H9 (cell line): ENCODE data around the gene EIF4E. TPM values are rescaled to one million over a fixed set of nuclear protein-coding genes. Genes with fewer than 3 reads are reported as not detected.
A peak's percentile ranks its signal among the peaks of the same experiment; 100 is the strongest.

ENCODE experiments used
- DNase-seq: peaks from one replicate; pipeline ENCODE4 v3.0.0-alpha.2; 2017
- H2AFZ ChIP-seq: one replicate; pipeline ENCODE4 v1.6.1; 2013; ENCODE audit warnings: mild to moderate bottlenecking, low read length, control low read depth, moderate library complexity
- H2AK5ac ChIP-seq: 2 replicates; pipeline ENCODE4 v1.6.1; 2013; ENCODE audit warnings: low read length, control low read depth, mixed read lengths; ENCODE audit not compliant: insufficient read length
- H2BK120ac ChIP-seq: one replicate; pipeline ENCODE4 v1.6.1; 2013; ENCODE audit warnings: low read depth, mild to moderate bottlenecking, low read length, control low read depth, inconsistent platforms; ENCODE audit not compliant: poor library complexity, severe bottlenecking
- H2BK12ac ChIP-seq: 2 replicates; pipeline ENCODE4 v1.6.1; 2013; ENCODE audit warnings: low read length, control low read depth, mixed read lengths, low read depth; ENCODE audit not compliant: insufficient read length
- H2BK15ac ChIP-seq: 2 replicates; pipeline ENCODE4 v1.6.1; 2013; ENCODE audit warnings: low read depth, low read length, control low read depth
- H2BK20ac ChIP-seq: one replicate; pipeline ENCODE4 v1.6.1; 2013; ENCODE audit warnings: low read depth, mild to moderate bottlenecking, low read length, control low read depth, inconsistent platforms; ENCODE audit not compliant: poor library complexity, severe bottlenecking
- H2BK5ac ChIP-seq: 2 replicates; pipeline ENCODE4 v1.6.1; 2013; ENCODE audit warnings: low read length, control low read depth, mixed read lengths; ENCODE audit not compliant: insufficient read length
- H3K14ac ChIP-seq: 2 replicates; pipeline ENCODE4 v1.6.1; 2013; ENCODE audit warnings: low read length, control low read depth; ENCODE audit not compliant: insufficient read depth
- H3K18ac ChIP-seq: 2 replicates; pipeline ENCODE4 v1.6.1; 2013; ENCODE audit warnings: low read depth, mild to moderate bottlenecking, mixed read lengths, low read length, control low read depth; ENCODE audit not compliant: insufficient read length
- H3K23ac ChIP-seq: 2 replicates; pipeline ENCODE4 v1.6.1; 2013; ENCODE audit warnings: low read length, control low read depth, mixed read lengths, low read depth; ENCODE audit not compliant: insufficient read length
- H3K23me2 ChIP-seq: 2 replicates; pipeline ENCODE4 v1.6.1; 2013; ENCODE audit warnings: low read depth, mild to moderate bottlenecking, mixed read lengths, low read length, control low read depth; ENCODE audit not compliant: insufficient read length, poor library complexity, severe bottlenecking
- H3K27ac ChIP-seq: 2 replicates; pipeline ENCODE4 v1.5.1; 2013; ENCODE audit warnings: low read length, control low read depth, mixed read lengths, low read depth; ENCODE audit not compliant: insufficient read length
- H3K27me3 ChIP-seq: 2 replicates; pipeline ENCODE4 v1.6.1; 2013; ENCODE audit warnings: low read length, control low read depth, inconsistent platforms; ENCODE audit not compliant: insufficient read depth
- H3K4ac ChIP-seq: 2 replicates; pipeline ENCODE4 v1.6.1; 2013; ENCODE audit warnings: low read depth, mild to moderate bottlenecking, control low read depth, inconsistent platforms, low read length, moderate library complexity
- H3K4me1 ChIP-seq: 2 replicates; pipeline ENCODE4 v1.6.1; 2013; ENCODE audit warnings: low read length, control low read depth, inconsistent platforms; ENCODE audit not compliant: insufficient read depth
- H3K4me2 ChIP-seq: 2 replicates; pipeline ENCODE4 v1.6.1; 2013; ENCODE audit warnings: low read length, control low read depth, mixed read lengths; ENCODE audit not compliant: insufficient read length, insufficient read depth
- H3K56ac ChIP-seq: 2 replicates; pipeline ENCODE4 v1.6.1; 2013; ENCODE audit warnings: low read depth, mild to moderate bottlenecking, mixed read lengths, low read length, control low read depth; ENCODE audit not compliant: insufficient read length
- H3K79me1 ChIP-seq: 2 replicates; pipeline ENCODE4 v1.6.1; 2013; ENCODE audit warnings: low read depth, mild to moderate bottlenecking, moderate library complexity, low read length, control low read depth, inconsistent platforms; ENCODE audit not compliant: insufficient read depth, poor library complexity, severe bottlenecking
- H3K79me2 ChIP-seq: 2 replicates; pipeline ENCODE4 v1.6.1; 2013; ENCODE audit warnings: low read length, control low read depth, inconsistent platforms; ENCODE audit not compliant: insufficient read depth
- H3K9ac ChIP-seq: 2 replicates; pipeline ENCODE4 v1.6.1; 2013; ENCODE audit warnings: low read length, control low read depth, mixed read lengths; ENCODE audit not compliant: insufficient read length; ENCODE audit errors: extremely low read depth
- H3K9me3 ChIP-seq: one replicate; pipeline ENCODE4 v1.6.1; 2013; ENCODE audit warnings: low read depth, low read length, inconsistent platforms; ENCODE audit not compliant: control insufficient read depth
- H3T11ph ChIP-seq: one replicate; pipeline ENCODE4 v1.6.1; 2013; ENCODE audit warnings: mild to moderate bottlenecking, low read length, control low read depth, inconsistent platforms
- H4K20me1 ChIP-seq: one replicate; pipeline ENCODE4 v1.6.1; 2013; ENCODE audit not compliant: control insufficient read depth, insufficient read length, insufficient read depth
- H4K5ac ChIP-seq: 2 replicates; pipeline ENCODE4 v1.6.1; 2013; ENCODE audit warnings: low read depth, mild to moderate bottlenecking, mixed read lengths, low read length, control low read depth; ENCODE audit not compliant: insufficient read length
- H4K8ac ChIP-seq: replicated peaks from 2 replicates; pipeline ENCODE4 v1.6.1; 2013; ENCODE audit warnings: low read length, control low read depth, mixed read lengths, low read depth; ENCODE audit not compliant: insufficient read length
- H4K91ac ChIP-seq: 2 replicates; pipeline ENCODE4 v1.6.1; 2013; ENCODE audit warnings: low read depth, mild to moderate bottlenecking, moderate library complexity, mixed read lengths, low read length, control low read depth; ENCODE audit not compliant: insufficient read length
- H3K27ac Mint-ChIP-seq, 3 experiments: 2 replicates in 2 of 3; 3 replicates in 1 of 3; pipeline ENCODE4 v1.8.0; 2020 to 2021; ENCODE audit warnings: mixed read lengths in 3 of 3, mild to moderate bottlenecking in 1 of 3, moderate library complexity in 1 of 3
- H3K27me3 Mint-ChIP-seq: 2 replicates; pipeline ENCODE4 v1.8.0; 2021; ENCODE audit warnings: low read depth, mild to moderate bottlenecking, moderate library complexity, mixed read lengths
- H3K36me3 Mint-ChIP-seq, 3 experiments: 2 replicates in 2 of 3; 3 replicates in 1 of 3; pipeline ENCODE4 v1.8.0; 2020 to 2021; ENCODE audit warnings: low read depth in 3 of 3, mixed read lengths in 3 of 3; ENCODE audit not compliant: insufficient read depth in 1 of 3
- H3K4me1 Mint-ChIP-seq, 2 experiments: 2 replicates each; pipeline ENCODE4 v1.8.0; 2020; ENCODE audit warnings: mixed read lengths in 2 of 2
- H3K4me3 Mint-ChIP-seq, 2 experiments: 2 replicates in 1 of 2; 3 replicates in 1 of 2; pipeline ENCODE4 v1.8.0; 2020 to 2021; ENCODE audit warnings: mild to moderate bottlenecking in 2 of 2, mixed read lengths in 2 of 2, moderate library complexity in 1 of 2
- H3K9me3 Mint-ChIP-seq, 2 experiments: 2 replicates in 1 of 2; 3 replicates in 1 of 2; pipeline ENCODE4 v1.8.0; 2020; ENCODE audit warnings: mild to moderate bottlenecking in 2 of 2, mixed read lengths in 2 of 2, moderate library complexity in 1 of 2
- WGBS: extraction: QIAGEN DNeasy Blood & Tissue Kit; methylation state at CpG from one replicate; pipeline ENCODE4 v1.1.7; 2013; ENCODE audit warnings: missing lambda C conversion rate, low lambda C conversion rate, mixed read lengths; ENCODE audit not compliant: insufficient read length; ENCODE audit errors: extremely low coverage; 5-methylcytosine and 5-hydroxymethylcytosine counted together
- total RNA-seq: library from RNA; stranded (reverse); gene quantifications from 2 replicates; pipeline ENCODE4 v1.2.1, GENCODE V29; 2021
- TF ChIP-seq, protein P1 (sequence below): fragments of 200-600 bp; sonication (generic); conservative IDR thresholded peaks from 3 replicates; pipeline ENCODE4 v1.8.0; 2021; ENCODE audit warnings: antibody characterized with exemption, mild to moderate bottlenecking

EIF4E gene
- total RNA-seq, 1 experiment from 2014 or later = 163 TPM

GRCh38 chr4:98939892-98940298, 11.0 kb upstream of the EIF4E start:
- H2BK12ac ChIP-seq = no peak overlapping the region
- H3K27me3 ChIP-seq = no peaks in the 10 kb centered on the region
- no peak overlapping the region for H4K8ac ChIP-seq
- no peaks in the 10 kb centered on the region; the same call in 1 of the 2 replicates for H3K27me3 Mint-ChIP-seq
- H3K36me3 Mint-ChIP-seq = no peaks in the 10 kb centered on the region
- no peaks in the 10 kb centered on the region for H3K79me1 ChIP-seq
- no peak overlapping the region for H3K27ac Mint-ChIP-seq
- H3K56ac ChIP-seq = no peak overlapping the region
- H3K23me2 ChIP-seq = no peaks in the 10 kb centered on the region
- H2AFZ ChIP-seq = no peak overlapping the region
- no peak overlapping the region for H2BK120ac ChIP-seq
- H2AK5ac ChIP-seq = no peak overlapping the region
- DNase-seq = peak; percentile 32
- H4K20me1 ChIP-seq = no peaks in the 10 kb centered on the region
- no peak overlapping the region for H3K9ac ChIP-seq
- no peaks in the 10 kb centered on the region for H3K9me3 ChIP-seq
- no peak overlapping the region for H4K5ac ChIP-seq
- TF ChIP-seq, protein P1, sequence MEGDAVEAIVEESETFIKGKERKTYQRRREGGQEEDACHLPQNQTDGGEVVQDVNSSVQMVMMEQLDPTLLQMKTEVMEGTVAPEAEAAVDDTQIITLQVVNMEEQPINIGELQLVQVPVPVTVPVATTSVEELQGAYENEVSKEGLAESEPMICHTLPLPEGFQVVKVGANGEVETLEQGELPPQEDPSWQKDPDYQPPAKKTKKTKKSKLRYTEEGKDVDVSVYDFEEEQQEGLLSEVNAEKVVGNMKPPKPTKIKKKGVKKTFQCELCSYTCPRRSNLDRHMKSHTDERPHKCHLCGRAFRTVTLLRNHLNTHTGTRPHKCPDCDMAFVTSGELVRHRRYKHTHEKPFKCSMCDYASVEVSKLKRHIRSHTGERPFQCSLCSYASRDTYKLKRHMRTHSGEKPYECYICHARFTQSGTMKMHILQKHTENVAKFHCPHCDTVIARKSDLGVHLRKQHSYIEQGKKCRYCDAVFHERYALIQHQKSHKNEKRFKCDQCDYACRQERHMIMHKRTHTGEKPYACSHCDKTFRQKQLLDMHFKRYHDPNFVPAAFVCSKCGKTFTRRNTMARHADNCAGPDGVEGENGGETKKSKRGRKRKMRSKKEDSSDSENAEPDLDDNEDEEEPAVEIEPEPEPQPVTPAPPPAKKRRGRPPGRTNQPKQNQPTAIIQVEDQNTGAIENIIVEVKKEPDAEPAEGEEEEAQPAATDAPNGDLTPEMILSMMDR = peak; percentile 83
- no peak overlapping the region for H2BK20ac ChIP-seq
- H3K14ac ChIP-seq = no peak overlapping the region
- H3K4me1 Mint-ChIP-seq = peaks cover 17 to 21% of the 10 kb centered on the region in 2 experiments
- H4K91ac ChIP-seq = no peak overlapping the region
- H3K4ac ChIP-seq = no peak overlapping the region
- H3K4me1 ChIP-seq = peaks cover 2% of the 10 kb centered on the region; the same call in 1 of the 2 replicates
- H3K79me2 ChIP-seq = no peaks in the 10 kb centered on the region
- H3K23ac ChIP-seq = no peak overlapping the region
- peaks cover 0 to 5% of the 10 kb centered on the region in 2 experiments; a peak in 1 of 5 replicates for H3K9me3 Mint-ChIP-seq
- no CpG with 5 or more reads among the region's 2 CpGs for WGBS
- H3K4me2 ChIP-seq = no peak overlapping the region
- H2BK5ac ChIP-seq = no peak overlapping the region
- H3K4me3 Mint-ChIP-seq = no peak overlapping the region
- H2BK15ac ChIP-seq = no peak overlapping the region
- H3K18ac ChIP-seq = no peak overlapping the region
- H3T11ph ChIP-seq = no peak overlapping the region
- H3K27ac ChIP-seq = no peak overlapping the region
